Iris pigment epithelial cell (primary cell): Measurements from ENCODE around the gene ADCY4.
"Not testable (repeated sequence)": the region's sequence is repeated elsewhere in the genome, so short reads cannot be mapped to it uniquely, and the experiment has no call there.

Experiments
- DNase-seq: peaks from one replicate; pipeline ENCODE4 v3.0.0-alpha.2; 2011; ENCODE audit warnings: low read depth

The ADCY4 gene

GRCh38 chr14:24338843-24339242, 4.0 kb upstream of the ADCY4 start:
- no peak for DNase-seq

- no peak for DNase-seq
Measured at GRCh38 chr14:24337824-24338175, 2.9 kb upstream of the ADCY4 start.

GRCh38 chr14:24337144-24337823, 2.4 kb upstream of the ADCY4 start:
- DNase-seq: no peak

GRCh38 chr14:24335461-24336171, 745 bp upstream of the ADCY4 start:
- DNase-seq: no peak

- DNase-seq: peak; percentile 47
Measured at GRCh38 chr14:24332268-24332993, 2.4 kb downstream of the ADCY4 start.

- DNase-seq: no peak
Measured at GRCh38 chr14:24331731-24332267, 3.1 kb downstream of the ADCY4 start.

GRCh38 chr14:24330973-24331674, 3.7 kb downstream of the ADCY4 start:
- DNase-seq: no peak

- no peak for DNase-seq
Measured at GRCh38 chr14:24329736-24330135, 5.1 kb downstream of the ADCY4 start.

GRCh38 chr14:24329073-24329663, 5.7 kb downstream of the ADCY4 start:
- no peak for DNase-seq

- not testable (repeated sequence) for DNase-seq
Measured at GRCh38 chr14:24327914-24328313, 7.0 kb downstream of the ADCY4 start.

- DNase-seq: no peak
Measured at GRCh38 chr14:24327303-24327702, 7.6 kb downstream of the ADCY4 start.

- no peak for DNase-seq
Measured at GRCh38 chr14:24325963-24326362, 8.9 kb downstream of the ADCY4 start.

- no peak for DNase-seq
Measured at GRCh38 chr14:24325041-24325530, 9.8 kb downstream of the ADCY4 start.

GRCh38 chr14:24324024-24324423, 10.8 kb downstream of the ADCY4 start:
- no peak for DNase-seq

- no peak for DNase-seq
Measured at GRCh38 chr14:24323341-24323740, 11.5 kb downstream of the ADCY4 start.

- DNase-seq: no peak
Measured at GRCh38 chr14:24322672-24323071, 12.2 kb downstream of the ADCY4 start.

GRCh38 chr14:24321212-24321975, 13.5 kb downstream of the ADCY4 start:
- DNase-seq: no peak

- no peak for DNase-seq
Measured at GRCh38 chr14:24317141-24317928, 17.5 kb downstream of the ADCY4 start.

GRCh38 chr14:24316597-24316950, 18.3 kb downstream of the ADCY4 start:
- no peak for DNase-seq
